HEK293 (cell line): ENCODE measurements around the gene CIB1.

Source experiments
- CTCF ChIA-PET: fragments of 350-600 bp; formaldehyde crosslinking; extraction: SDS; loops from one replicate; lab custom pipeline; 2021; ENCODE audit warnings: antibody characterized with exemption; lab: Yijun Ruan, JAX
- POLR2A ChIA-PET: fragments of 300-600 bp; formaldehyde crosslinking; extraction: SDS; loops from one replicate; lab custom pipeline; 2020; ENCODE audit warnings: antibody characterized with exemption, inconsistent platforms; lab: Yijun Ruan, JAX
- H3K27ac ChIP-seq: fragments of 200-500 bp; sonication (Bioruptor generic); 2 replicates; pipeline ENCODE4 v1.5.1; 2014; ENCODE audit warnings: low read depth, low read length, control low read depth, inconsistent platforms; ENCODE audit errors: extremely low read depth
- H3K36me3 ChIP-seq, 2 experiments: fragments of 200-500 bp in 1 of 2; sonication (Bioruptor generic) in 1 of 2; 1 replicate in 1 of 2; 2 replicates in 1 of 2; pipeline ENCODE4 v1.5.1; 2014 to 2017; ENCODE audit warnings: inconsistent platforms in 2 of 2, low read length in 2 of 2; ENCODE audit not compliant: control insufficient read depth in 2 of 2, insufficient read depth in 1 of 2
- H3K4me1 ChIP-seq: fragments of 200-500 bp; sonication (Bioruptor generic); 2 replicates; pipeline ENCODE4 v1.5.1; 2014; ENCODE audit warnings: mild to moderate bottlenecking, low read length, inconsistent platforms; ENCODE audit not compliant: control insufficient read depth, insufficient read depth
- H3K4me3 ChIP-seq: 2 replicates; pipeline ENCODE4 v1.5.1; 2011; ENCODE audit warnings: low read depth, mild to moderate bottlenecking, control low read depth, low read length, moderate library complexity
- H3K9me3 ChIP-seq: fragments of 200-500 bp; sonication (Bioruptor generic); 2 replicates; pipeline ENCODE4 v1.5.1; 2014; ENCODE audit warnings: low read depth, low read length, inconsistent platforms; ENCODE audit not compliant: control insufficient read depth, insufficient read depth
- BCL11A ChIP-seq: fragments of 450-650 bp; formaldehyde crosslinking; IDR thresholded peaks from 2 replicates; pipeline ENCODE4 v1.5.1; 2016; ENCODE audit warnings: low read depth, missing biosample characterization, missing genetic modification characterization
- FEZF1 ChIP-seq: fragments of 450-650 bp; formaldehyde crosslinking; IDR thresholded peaks from 2 replicates; pipeline ENCODE4 v1.5.1; 2016; ENCODE audit warnings: missing biosample characterization, missing genetic modification characterization
- RBAK ChIP-seq: fragments of 450-650 bp; formaldehyde crosslinking; IDR thresholded peaks from 2 replicates; pipeline ENCODE4 v1.5.1; 2016; ENCODE audit warnings: missing biosample characterization, missing genetic modification characterization
- ZBTB20 ChIP-seq: fragments of 450-650 bp; formaldehyde crosslinking; IDR thresholded peaks from 2 replicates; pipeline ENCODE4 v1.5.1; 2016; ENCODE audit warnings: missing biosample characterization, missing genetic modification characterization
- ZNF121 ChIP-seq: fragments of 450-650 bp; formaldehyde crosslinking; IDR thresholded peaks from 2 replicates; pipeline ENCODE4 v1.5.1; 2016; ENCODE audit warnings: missing biosample characterization, missing genetic modification characterization
- ZNF132 ChIP-seq: fragments of 450-650 bp; formaldehyde crosslinking; IDR thresholded peaks from 2 replicates; pipeline ENCODE4 v1.5.1; 2017; ENCODE audit warnings: missing biosample characterization, missing genetic modification characterization, borderline replicate concordance
- ZNF155 ChIP-seq: fragments of 450-650 bp; formaldehyde crosslinking; IDR thresholded peaks from 2 replicates; pipeline ENCODE4 v1.5.1; 2016; ENCODE audit warnings: missing biosample characterization, missing genetic modification characterization
- ZNF157 ChIP-seq: fragments of 450-650 bp; formaldehyde crosslinking; IDR thresholded peaks from 2 replicates; pipeline ENCODE4 v1.5.1; 2016; ENCODE audit warnings: missing biosample characterization, missing genetic modification characterization
- ZNF221 ChIP-seq: fragments of 450-650 bp; formaldehyde crosslinking; IDR thresholded peaks from 2 replicates; pipeline ENCODE4 v1.5.1; 2017; ENCODE audit warnings: missing biosample characterization, missing genetic modification characterization, borderline replicate concordance
- ZNF529 ChIP-seq: fragments of 450-650 bp; formaldehyde crosslinking; IDR thresholded peaks from 2 replicates; pipeline ENCODE4 v1.5.1; 2017; ENCODE audit warnings: missing genetic modification characterization, missing biosample characterization; ENCODE audit not compliant: insufficient replicate concordance
- ZNF549 ChIP-seq: fragments of 450-650 bp; IDR thresholded peaks from 2 replicates; pipeline ENCODE4 v1.5.1; 2018; ENCODE audit warnings: missing biosample characterization, missing genetic modification characterization, mild to moderate bottlenecking, inconsistent platforms, moderate library complexity
- ZNF561 ChIP-seq: fragments of 450-650 bp; IDR thresholded peaks from 2 replicates; pipeline ENCODE4 v1.5.1; 2018; ENCODE audit warnings: missing biosample characterization, missing genetic modification characterization, borderline replicate concordance
- ZNF843 ChIP-seq: fragments of 450-650 bp; formaldehyde crosslinking; IDR thresholded peaks from 2 replicates; pipeline ENCODE4 v1.5.1; 2016; ENCODE audit warnings: missing biosample characterization, missing genetic modification characterization
- ZSCAN30 ChIP-seq: fragments of 450-650 bp; IDR thresholded peaks from 2 replicates; pipeline ENCODE4 v1.5.1; 2018; ENCODE audit warnings: missing biosample characterization, mild to moderate bottlenecking, missing genetic modification characterization, moderate library complexity
- TF ChIP-seq, protein P1 (sequence below): fragments of 450-650 bp; formaldehyde crosslinking; IDR thresholded peaks from 2 replicates; pipeline ENCODE4 v1.5.1; 2017; ENCODE audit warnings: missing biosample characterization, missing genetic modification characterization
- TF ChIP-seq, protein P2 (sequence below): fragments of 450-650 bp; formaldehyde crosslinking; IDR thresholded peaks from 2 replicates; pipeline ENCODE4 v1.5.1; 2016; ENCODE audit warnings: missing biosample characterization, missing genetic modification characterization
- TF ChIP-seq, protein P3 (sequence below): fragments of 450-650 bp; formaldehyde crosslinking; IDR thresholded peaks from 2 replicates; pipeline ENCODE4 v1.5.1; 2016; ENCODE audit warnings: missing biosample characterization, missing genetic modification characterization
- TF ChIP-seq, protein P4 (sequence below): IDR thresholded peaks from 2 replicates; pipeline ENCODE4 v1.6.1; 2011; ENCODE audit warnings: mild to moderate bottlenecking, low read depth, low read length, borderline replicate concordance
- TF ChIP-seq, protein P5 (sequence below): fragments of 450-650 bp; formaldehyde crosslinking; IDR thresholded peaks from 2 replicates; pipeline ENCODE4 v1.5.1; 2016; ENCODE audit warnings: missing biosample characterization, missing genetic modification characterization, low read depth
- TF ChIP-seq, protein P6 (sequence below): fragments of 450-650 bp; formaldehyde crosslinking; IDR thresholded peaks from 2 replicates; pipeline ENCODE4 v1.5.1; 2016; ENCODE audit warnings: missing biosample characterization, missing genetic modification characterization

Gene CIB1

DNA sequence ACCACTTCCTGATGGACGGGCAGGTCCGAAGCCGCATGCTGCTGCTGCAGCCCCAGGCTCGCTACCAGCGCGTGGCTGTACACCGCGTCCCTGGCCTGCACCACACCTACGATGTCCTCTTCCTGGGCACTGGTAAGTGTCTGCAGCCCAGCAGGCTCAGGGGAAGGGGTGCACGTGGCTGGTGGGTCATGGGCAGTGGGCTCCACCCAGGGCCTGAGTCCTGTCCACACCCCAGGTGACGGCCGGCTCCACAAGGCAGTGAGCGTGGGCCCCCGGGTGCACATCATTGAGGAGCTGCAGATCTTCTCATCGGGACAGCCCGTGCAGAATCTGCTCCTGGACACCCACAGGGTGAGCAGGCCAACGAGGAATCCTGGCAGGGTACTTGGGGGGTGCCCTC lies 8.7 kb downstream of the CIB1 start (continued):
- TF ChIP-seq BCL11A = no peak

DNA sequence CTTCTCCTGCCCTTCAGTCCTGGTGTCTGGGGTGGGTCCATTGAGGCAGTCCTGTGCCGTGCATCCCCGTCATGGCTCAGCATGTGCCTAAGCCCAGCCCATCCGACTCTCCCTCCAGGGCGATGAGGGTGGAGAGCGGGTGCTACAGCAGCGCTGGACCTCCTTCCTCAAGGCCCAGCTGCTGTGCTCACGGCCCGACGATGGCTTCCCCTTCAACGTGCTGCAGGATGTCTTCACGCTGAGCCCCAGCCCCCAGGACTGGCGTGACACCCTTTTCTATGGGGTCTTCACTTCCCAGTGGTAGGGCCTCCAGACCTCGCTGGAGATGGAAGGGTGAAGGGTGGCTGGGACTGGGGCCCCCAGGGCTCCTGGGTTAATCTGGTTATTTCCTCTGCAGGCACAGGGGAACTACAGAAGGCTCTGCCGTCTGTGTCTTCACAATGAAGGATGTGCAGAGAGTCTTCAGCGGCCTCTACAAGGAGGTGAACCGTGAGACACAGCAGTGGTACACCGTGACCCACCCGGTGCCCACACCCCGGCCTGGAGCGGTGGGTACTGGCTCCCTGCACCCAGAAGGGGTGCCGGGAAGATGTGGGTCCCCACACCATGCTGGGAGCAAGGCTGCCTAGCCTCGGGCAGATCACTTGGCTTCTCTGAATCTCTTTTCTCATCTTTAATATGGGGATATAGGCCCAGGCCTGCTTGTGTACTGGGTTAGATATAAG lies 10.1 kb downstream of the CIB1 start:
- no peak for TF ChIP-seq RBAK (tag by site-specific recombination)
- TF ChIP-seq, all 188 proteins: peak for 0
- H3K36me3 ChIP-seq = peaks cover 9 to 51% of the 10 kb centered on the region in 2 experiments; a peak in 2 of 3 replicates
- H3K4me3 ChIP-seq = no peak overlapping the region
- ChIA-PET CTCF (interaction anchor here (0.6 to 12.1 kb wide), 5 partner anchors 9 to 76 kb away, joined by 3 to 275 read pairs (median 33); no protein-coding TSS in a partner anchor), POLR2A (interaction anchor here (2.0 kb wide), 1 partner anchor 10 kb away, joined by 7 read pairs; the partner anchor contains the start of genes CIB1 and GDPGP1)
- peaks cover 6% of the 10 kb centered on the region; the same call in 1 of the 2 replicates for H3K4me1 ChIP-seq
- H3K27ac ChIP-seq = no peak overlapping the region
- no peaks in the 10 kb centered on the region for H3K9me3 ChIP-seq

DNA sequence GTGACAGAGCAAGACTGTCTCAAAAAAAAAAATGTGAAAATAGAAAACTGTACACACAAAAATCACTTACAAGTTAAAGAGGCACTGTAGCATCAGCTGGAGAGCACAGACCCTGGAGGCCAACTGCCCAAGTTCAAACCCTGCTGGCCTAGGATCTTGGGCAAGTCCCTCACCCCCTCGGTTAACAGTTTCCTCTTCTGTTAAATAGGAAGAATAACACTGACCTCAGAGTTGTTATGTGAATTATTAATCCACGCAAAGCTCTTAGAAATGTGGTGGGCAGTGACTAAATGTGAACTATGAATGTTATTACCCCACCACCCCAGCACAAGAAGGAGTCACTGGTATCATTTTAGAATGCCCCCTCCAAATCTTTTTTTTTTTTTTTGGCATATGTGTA lies 11.2 kb downstream of the CIB1 start:
- peaks cover 9 to 42% of the 10 kb centered on the region in 2 experiments; a peak in 2 of 3 replicates for H3K36me3 ChIP-seq
- CTCF ChIA-PET = interaction anchor here (0.7 to 12.1 kb wide), 11 partner anchors 10 to 101 kb away, joined by 3 to 275 read pairs (median 9); partner anchors contain the start of genes CIB1, GDPGP1 and SEMA4B
- H3K4me1 ChIP-seq = peaks cover 6% of the 10 kb centered on the region; the same call in 1 of the 2 replicates
- H3K9me3 ChIP-seq = no peaks in the 10 kb centered on the region
- TF ChIP-seq, protein P1, sequence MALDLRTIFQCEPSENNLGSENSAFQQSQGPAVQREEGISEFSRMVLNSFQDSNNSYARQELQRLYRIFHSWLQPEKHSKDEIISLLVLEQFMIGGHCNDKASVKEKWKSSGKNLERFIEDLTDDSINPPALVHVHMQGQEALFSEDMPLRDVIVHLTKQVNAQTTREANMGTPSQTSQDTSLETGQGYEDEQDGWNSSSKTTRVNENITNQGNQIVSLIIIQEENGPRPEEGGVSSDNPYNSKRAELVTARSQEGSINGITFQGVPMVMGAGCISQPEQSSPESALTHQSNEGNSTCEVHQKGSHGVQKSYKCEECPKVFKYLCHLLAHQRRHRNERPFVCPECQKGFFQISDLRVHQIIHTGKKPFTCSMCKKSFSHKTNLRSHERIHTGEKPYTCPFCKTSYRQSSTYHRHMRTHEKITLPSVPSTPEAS = no peak
- TF ChIP-seq, protein P2, sequence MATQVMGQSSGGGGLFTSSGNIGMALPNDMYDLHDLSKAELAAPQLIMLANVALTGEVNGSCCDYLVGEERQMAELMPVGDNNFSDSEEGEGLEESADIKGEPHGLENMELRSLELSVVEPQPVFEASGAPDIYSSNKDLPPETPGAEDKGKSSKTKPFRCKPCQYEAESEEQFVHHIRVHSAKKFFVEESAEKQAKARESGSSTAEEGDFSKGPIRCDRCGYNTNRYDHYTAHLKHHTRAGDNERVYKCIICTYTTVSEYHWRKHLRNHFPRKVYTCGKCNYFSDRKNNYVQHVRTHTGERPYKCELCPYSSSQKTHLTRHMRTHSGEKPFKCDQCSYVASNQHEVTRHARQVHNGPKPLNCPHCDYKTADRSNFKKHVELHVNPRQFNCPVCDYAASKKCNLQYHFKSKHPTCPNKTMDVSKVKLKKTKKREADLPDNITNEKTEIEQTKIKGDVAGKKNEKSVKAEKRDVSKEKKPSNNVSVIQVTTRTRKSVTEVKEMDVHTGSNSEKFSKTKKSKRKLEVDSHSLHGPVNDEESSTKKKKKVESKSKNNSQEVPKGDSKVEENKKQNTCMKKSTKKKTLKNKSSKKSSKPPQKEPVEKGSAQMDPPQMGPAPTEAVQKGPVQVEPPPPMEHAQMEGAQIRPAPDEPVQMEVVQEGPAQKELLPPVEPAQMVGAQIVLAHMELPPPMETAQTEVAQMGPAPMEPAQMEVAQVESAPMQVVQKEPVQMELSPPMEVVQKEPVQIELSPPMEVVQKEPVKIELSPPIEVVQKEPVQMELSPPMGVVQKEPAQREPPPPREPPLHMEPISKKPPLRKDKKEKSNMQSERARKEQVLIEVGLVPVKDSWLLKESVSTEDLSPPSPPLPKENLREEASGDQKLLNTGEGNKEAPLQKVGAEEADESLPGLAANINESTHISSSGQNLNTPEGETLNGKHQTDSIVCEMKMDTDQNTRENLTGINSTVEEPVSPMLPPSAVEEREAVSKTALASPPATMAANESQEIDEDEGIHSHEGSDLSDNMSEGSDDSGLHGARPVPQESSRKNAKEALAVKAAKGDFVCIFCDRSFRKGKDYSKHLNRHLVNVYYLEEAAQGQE (tag by site-specific recombination) = no peak
- TF ChIP-seq ZNF561 (tag by site-specific recombination) (no peak), ZNF157 (tag by site-specific recombination) (no peak), ZNF221 (no peak), ZSCAN30 (tag by site-specific recombination) (no peak), ZBTB20 (tag by site-specific recombination) (no peak), ZNF843 (tag by site-specific recombination) (no peak), ZNF132 (tag by site-specific recombination) (no peak), ZNF529 (tag by site-specific recombination) (no peak), FEZF1 (no peak), ZNF121 (tag by site-specific recombination) (no peak), BCL11A (no peak), ZNF549 (no peak), ZNF155 (tag by site-specific recombination) (no peak)
- TF ChIP-seq, protein P3, sequence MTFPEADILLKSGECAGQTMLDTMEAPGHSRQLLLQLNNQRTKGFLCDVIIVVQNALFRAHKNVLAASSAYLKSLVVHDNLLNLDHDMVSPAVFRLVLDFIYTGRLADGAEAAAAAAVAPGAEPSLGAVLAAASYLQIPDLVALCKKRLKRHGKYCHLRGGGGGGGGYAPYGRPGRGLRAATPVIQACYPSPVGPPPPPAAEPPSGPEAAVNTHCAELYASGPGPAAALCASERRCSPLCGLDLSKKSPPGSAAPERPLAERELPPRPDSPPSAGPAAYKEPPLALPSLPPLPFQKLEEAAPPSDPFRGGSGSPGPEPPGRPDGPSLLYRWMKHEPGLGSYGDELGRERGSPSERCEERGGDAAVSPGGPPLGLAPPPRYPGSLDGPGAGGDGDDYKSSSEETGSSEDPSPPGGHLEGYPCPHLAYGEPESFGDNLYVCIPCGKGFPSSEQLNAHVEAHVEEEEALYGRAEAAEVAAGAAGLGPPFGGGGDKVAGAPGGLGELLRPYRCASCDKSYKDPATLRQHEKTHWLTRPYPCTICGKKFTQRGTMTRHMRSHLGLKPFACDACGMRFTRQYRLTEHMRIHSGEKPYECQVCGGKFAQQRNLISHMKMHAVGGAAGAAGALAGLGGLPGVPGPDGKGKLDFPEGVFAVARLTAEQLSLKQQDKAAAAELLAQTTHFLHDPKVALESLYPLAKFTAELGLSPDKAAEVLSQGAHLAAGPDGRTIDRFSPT (tag by site-specific recombination) = no peak
- TF ChIP-seq, protein P4, sequence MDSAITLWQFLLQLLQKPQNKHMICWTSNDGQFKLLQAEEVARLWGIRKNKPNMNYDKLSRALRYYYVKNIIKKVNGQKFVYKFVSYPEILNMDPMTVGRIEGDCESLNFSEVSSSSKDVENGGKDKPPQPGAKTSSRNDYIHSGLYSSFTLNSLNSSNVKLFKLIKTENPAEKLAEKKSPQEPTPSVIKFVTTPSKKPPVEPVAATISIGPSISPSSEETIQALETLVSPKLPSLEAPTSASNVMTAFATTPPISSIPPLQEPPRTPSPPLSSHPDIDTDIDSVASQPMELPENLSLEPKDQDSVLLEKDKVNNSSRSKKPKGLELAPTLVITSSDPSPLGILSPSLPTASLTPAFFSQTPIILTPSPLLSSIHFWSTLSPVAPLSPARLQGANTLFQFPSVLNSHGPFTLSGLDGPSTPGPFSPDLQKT = no peak
- TF ChIP-seq, protein P5, sequence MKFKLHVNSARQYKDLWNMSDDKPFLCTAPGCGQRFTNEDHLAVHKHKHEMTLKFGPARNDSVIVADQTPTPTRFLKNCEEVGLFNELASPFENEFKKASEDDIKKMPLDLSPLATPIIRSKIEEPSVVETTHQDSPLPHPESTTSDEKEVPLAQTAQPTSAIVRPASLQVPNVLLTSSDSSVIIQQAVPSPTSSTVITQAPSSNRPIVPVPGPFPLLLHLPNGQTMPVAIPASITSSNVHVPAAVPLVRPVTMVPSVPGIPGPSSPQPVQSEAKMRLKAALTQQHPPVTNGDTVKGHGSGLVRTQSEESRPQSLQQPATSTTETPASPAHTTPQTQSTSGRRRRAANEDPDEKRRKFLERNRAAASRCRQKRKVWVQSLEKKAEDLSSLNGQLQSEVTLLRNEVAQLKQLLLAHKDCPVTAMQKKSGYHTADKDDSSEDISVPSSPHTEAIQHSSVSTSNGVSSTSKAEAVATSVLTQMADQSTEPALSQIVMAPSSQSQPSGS (tag by site-specific recombination) = no peak
- TF ChIP-seq, protein P6, sequence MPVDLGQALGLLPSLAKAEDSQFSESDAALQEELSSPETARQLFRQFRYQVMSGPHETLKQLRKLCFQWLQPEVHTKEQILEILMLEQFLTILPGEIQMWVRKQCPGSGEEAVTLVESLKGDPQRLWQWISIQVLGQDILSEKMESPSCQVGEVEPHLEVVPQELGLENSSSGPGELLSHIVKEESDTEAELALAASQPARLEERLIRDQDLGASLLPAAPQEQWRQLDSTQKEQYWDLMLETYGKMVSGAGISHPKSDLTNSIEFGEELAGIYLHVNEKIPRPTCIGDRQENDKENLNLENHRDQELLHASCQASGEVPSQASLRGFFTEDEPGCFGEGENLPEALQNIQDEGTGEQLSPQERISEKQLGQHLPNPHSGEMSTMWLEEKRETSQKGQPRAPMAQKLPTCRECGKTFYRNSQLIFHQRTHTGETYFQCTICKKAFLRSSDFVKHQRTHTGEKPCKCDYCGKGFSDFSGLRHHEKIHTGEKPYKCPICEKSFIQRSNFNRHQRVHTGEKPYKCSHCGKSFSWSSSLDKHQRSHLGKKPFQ (tag by site-specific recombination) = no peak
- H3K27ac ChIP-seq = no peak overlapping the region
- no peak overlapping the region for H3K4me3 ChIP-seq
- POLR2A ChIA-PET = interaction anchor here (0.8 kb wide), 1 partner anchor 11 kb away, joined by 3 read pairs; the partner anchor contains the start of genes CIB1 and GDPGP1
